ENCODE measurements around the gene DNAJC5.
"Not testable (repeated sequence)": the region's sequence is repeated elsewhere in the genome, so short reads cannot be mapped to it uniquely, and the experiment has no call there.

DNAJC5 gene

DNA sequence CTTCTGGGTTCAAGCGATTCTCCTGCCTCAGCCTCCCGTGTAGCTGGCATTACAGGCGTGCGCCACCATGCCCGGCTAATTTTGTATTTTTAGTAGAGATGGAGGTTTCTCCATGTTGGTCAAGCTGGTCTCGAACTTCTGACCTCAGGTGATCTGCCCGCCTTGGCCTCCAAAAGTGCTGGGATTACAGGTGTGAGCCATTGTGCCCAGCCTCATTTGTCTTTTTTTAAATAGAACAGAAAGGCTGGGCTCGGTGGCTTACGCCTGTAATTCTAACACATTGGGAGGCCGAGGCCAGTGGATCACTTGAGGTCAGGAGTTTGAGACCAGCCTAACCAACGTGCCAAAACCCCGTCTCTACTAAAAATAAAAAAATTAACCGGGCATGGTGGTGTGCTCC lies 27.9 kb upstream of the DNAJC5 start:
- Mint-ChIP-seq H3K36me3 (peaks cover 22 to 28% of the 10 kb centered on the region in 2 donors), H3K4me1 (peaks cover 21 to 28% of the 10 kb centered on the region in 2 donors), H3K4me3 (peak overlapping the region in 1 of 2 donors; percentile 39)
- not testable (repeated sequence) for H3K27ac Mint-ChIP-seq; ATAC-seq (replicated peaks); H3K9me3 Mint-ChIP-seq; H3K27me3 Mint-ChIP-seq; DNase-seq

DNA sequence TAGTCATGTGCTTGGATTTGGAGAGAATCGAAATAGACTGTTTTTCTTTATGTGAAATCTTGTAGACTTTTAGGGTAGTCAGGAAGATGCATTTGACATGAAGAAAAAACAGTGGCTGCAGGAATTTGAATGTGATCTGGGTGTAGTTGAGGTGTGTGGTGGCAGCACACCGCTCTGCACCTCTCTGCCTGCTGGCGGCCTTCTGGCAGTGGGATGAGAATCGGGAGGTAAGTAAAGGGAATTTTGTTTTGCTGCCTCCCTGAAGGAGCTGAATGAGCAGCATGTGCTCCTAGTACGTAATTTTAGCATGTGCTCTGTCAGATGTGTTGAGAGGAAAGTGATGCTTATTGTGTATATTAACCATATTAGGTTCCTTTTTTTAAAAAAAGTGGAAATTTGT lies 26.7 kb upstream of the DNAJC5 start:
- DNase-seq (no peak), ATAC-seq (replicated peaks) (no peak)
- no peak overlapping the region for H3K4me3 Mint-ChIP-seq
- no peaks in the 10 kb centered on the region for H3K9me3 Mint-ChIP-seq
- H3K27ac Mint-ChIP-seq = no peak overlapping the region
- no peaks in the 10 kb centered on the region for H3K27me3 Mint-ChIP-seq
- H3K4me1 Mint-ChIP-seq = peaks cover 17 to 25% of the 10 kb centered on the region in 2 donors
- peaks cover 18 to 29% of the 10 kb centered on the region in 2 donors for H3K36me3 Mint-ChIP-seq

DNA sequence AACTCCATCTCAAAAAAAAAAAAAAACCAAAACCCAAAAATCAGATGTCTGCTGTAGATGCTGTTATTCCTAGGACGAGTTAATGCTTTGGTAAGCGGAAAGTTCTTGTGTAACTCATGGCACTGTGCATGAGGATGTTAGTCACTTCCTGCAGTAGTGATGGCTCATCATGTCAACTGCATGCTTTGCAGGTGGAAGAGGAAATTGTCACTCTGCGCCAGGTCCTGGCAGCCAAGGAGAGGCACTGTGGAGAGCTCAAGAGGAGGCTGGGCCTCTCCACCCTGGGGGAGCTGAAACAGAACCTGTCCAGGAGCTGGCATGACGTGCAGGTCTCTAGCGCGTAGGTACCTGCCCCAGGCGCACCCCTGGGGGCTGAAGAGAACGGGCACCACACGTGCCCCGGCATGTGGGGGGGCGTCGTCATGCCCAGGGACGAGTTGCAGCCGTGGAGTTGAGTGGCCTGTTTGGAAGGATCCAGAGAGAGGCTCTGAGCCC lies 21.4 kb upstream of the DNAJC5 start:
- DNase-seq = no peak
- Mint-ChIP-seq H3K4me1 (peaks cover 0 to 4% of the 10 kb centered on the region in 2 donors), H3K4me3 (no peak overlapping the region), H3K27me3 (no peaks in the 10 kb centered on the region), H3K36me3 (peaks cover 31 to 44% of the 10 kb centered on the region in 2 donors), H3K27ac (no peak overlapping the region), H3K9me3 (no peaks in the 10 kb centered on the region)
- ATAC-seq (replicated peaks) = no peak

DNA sequence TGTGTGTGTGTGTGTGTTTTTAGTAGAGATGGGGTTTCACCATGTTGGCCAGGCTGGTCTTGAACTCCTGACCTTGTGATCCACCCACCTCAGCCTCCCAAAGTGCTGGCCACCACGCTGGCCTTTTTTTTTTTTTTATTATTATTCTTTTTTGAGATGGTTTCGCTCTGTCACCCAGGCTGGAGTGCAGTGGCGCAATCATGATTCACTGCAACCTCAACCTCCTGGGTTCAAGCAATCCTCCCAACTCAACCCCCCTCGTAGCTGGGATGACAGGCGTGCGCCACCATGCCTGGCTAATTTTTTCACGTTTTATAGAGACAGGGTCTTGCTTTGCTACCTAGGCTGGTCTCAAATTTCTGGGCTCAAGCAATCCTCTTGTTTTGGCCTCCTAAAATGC lies 20.7 kb upstream of the DNAJC5 start:
- ATAC-seq (replicated peaks); H3K4me1 Mint-ChIP-seq; DNase-seq; H3K4me3 Mint-ChIP-seq; H3K27me3 Mint-ChIP-seq; H3K9me3 Mint-ChIP-seq; H3K27ac Mint-ChIP-seq: not testable (repeated sequence)
- peaks cover 32 to 40% of the 10 kb centered on the region in 2 donors for H3K36me3 Mint-ChIP-seq

DNA sequence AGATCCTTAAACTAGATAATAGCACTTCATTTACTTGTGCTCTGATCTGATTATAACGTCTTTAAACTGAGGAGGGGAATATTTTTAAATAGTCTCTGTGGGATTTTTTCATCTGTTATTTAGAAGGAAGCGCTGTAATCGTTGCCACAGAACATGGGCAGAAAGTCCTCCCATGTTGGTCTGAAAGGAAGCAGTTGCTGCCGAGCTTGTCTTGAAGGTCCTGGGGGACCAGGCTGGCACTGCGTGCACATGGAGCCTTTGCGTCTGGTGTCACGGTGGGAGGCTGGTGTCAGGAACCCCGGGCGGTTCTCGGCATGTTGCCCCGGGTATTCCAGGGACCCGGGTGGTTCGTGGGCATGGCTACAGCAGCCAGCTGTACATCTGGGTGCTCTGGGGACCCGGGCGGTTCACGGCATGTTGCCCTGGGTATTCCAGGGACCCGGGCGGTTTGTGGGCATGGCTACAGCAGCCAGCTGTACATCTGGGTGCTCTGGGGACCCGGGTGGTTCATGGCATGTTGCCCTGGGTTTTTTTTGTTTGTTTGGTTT lies 18.4 kb upstream of the DNAJC5 start:
- DNase-seq = no peak
- Mint-ChIP-seq H3K4me3 (no peak overlapping the region), H3K36me3 (peaks cover 26 to 38% of the 10 kb centered on the region in 2 donors), H3K4me1 (peaks cover 0 to 6% of the 10 kb centered on the region in 2 donors), H3K27ac (no peak overlapping the region), H3K9me3 (no peaks in the 10 kb centered on the region), H3K27me3 (no peaks in the 10 kb centered on the region)
- ATAC-seq (replicated peaks) = no peak

DNA sequence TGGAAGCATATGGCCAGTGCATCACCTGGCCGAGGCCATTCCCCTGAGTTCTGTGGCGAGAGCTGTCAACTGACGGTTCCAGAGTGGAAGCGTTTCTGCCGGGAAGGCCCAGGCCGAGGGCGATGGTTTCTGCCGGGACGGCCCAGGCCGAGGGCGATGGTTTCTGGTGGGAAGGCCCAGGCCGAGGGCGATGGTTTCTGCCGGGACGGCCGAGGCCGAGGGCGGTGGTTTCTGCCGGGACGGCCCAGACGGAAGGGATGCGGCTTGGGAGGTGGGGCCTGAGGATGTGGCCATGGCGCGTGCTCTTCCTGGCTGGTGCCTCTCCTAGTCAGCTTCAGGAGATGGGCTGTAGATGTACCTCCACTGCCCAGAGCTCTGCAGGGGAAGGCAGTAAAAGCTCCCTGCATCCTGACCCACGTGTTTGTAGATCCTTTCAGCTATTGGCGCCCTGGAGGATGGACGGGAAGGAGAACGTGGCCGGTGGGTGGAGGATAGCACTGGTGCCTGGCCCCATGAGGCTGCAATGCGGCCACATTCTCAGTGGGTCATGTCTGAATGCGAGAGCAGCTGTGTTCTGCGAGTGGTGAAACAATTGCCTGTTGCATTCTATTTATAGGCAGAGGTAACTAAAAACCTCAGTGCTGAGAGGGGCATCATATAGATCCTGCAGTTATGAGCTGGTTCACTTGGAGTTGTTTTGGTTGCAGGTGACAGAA lies 17.0 kb upstream of the DNAJC5 start:
- no peaks in the 10 kb centered on the region for H3K27me3 Mint-ChIP-seq
- no peak for ATAC-seq (replicated peaks)
- H3K4me1 Mint-ChIP-seq = peaks cover 0 to 6% of the 10 kb centered on the region in 2 donors
- no peak overlapping the region for H3K4me3 Mint-ChIP-seq
- peaks cover 29 to 42% of the 10 kb centered on the region in 2 donors for H3K36me3 Mint-ChIP-seq
- no peak for DNase-seq
- H3K9me3 Mint-ChIP-seq = no peaks in the 10 kb centered on the region
- no peak overlapping the region for H3K27ac Mint-ChIP-seq

DNA sequence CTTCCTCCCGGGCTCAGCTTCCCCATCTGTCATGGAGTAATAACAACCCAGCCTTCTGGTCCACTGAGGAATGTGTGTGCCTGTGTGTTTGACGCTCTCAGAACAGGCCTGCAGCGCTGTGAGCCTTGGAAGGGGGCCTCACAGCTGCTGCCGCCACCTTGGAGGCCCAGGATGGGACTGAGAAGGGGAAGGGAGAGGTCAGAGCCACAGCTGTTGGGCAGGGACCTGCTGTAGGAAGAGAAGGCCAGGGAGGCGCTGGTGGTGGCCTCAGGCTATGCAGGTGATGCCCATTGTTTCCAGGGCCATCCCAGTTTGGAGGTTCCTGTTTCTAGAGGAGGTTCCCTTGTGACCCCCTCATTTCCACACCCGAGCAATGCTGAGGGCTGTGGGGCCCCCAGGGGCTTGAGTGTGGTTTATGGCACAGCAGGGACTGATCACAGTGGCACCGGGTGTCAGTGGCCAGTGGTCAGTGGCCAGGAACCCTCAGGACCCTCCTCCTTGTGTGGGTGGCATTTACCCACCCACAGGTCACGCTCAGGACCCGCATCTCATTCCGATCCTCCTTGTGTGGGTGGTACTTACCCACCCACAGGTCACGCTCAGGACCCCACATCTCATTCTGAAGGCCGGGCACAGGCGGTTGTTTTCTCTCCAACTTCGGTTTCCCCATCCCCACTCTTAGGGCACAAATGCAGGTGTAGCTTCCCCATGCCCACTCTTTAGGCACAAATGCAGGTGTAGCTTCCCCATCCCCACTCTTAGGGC lies 15.8 kb upstream of the DNAJC5 start:
- H3K36me3 Mint-ChIP-seq = peaks cover 27 to 43% of the 10 kb centered on the region in 2 donors
- ATAC-seq (replicated peaks) (no peak), DNase-seq (no peak)
- H3K27me3 Mint-ChIP-seq = no peaks in the 10 kb centered on the region
- H3K4me1 Mint-ChIP-seq = peaks cover 0 to 4% of the 10 kb centered on the region in 2 donors
- no peak overlapping the region for H3K27ac Mint-ChIP-seq
- H3K9me3 Mint-ChIP-seq = no peaks in the 10 kb centered on the region
- H3K4me3 Mint-ChIP-seq = no peak overlapping the region

DNA sequence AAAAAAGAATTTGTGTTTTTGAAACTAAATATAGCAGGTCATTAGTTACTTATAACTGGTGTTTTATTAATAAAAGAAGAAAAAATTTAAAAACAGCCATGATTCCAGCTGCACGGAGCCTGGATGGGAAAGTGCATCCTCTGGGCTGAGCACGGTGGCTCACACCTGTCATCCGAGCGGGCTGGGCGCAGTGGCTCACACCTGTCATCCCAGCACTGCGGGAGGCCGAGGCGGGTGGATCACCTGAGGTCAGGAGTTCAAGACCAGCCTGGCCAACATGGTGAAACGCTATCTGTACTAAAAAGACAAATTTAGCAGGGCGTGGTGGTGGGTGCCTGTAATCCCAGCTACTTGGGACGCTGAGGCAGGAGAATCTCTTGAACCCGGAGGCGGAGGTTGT lies 14.0 kb upstream of the DNAJC5 start:
- DNase-seq; H3K4me3 Mint-ChIP-seq; H3K27me3 Mint-ChIP-seq; H3K9me3 Mint-ChIP-seq; ATAC-seq (replicated peaks): not testable (repeated sequence)
- peak overlapping the region; percentile 31 for H3K27ac Mint-ChIP-seq
- H3K4me1 Mint-ChIP-seq = peaks cover 14 to 15% of the 10 kb centered on the region in 2 donors
- H3K36me3 Mint-ChIP-seq = peaks cover 28 to 46% of the 10 kb centered on the region in 2 donors

DNA sequence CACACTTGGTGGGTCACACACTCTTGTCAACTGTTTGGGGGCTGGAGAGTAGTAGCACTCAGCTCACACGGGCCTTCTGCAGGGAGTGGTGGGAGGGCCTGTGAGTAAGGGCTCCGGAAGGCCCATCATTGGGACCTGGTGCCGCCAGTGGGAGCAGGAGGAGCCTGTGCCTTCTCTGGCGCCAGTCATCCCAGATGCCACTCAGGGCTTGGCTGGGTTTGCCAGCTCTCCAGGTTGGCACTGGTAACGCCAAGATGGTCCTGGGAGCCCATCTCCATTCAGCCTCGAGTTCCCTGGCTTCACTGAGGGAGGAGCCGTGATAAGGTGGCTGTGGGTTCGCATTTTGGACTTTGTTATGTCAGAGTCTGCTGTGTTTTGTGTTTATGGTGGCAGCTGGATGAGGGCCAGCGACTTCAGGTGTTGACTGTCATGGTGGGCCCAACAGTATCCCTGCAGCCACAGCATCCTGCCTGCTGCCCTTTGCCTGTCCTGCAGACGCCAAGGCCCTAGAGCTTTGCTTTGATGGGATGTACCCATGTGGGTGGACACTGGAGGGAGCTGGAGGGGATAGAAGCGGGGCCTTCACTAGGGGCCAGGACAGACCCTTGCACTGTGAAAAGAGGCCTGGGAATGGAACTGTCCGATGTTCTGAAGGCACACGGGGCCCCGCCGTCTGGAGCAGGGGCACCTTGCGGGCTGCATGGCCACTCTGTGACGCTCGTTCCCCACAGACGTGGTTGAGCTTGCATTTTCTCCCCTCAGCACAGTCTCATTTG lies 13.3 kb upstream of the DNAJC5 start:
- Mint-ChIP-seq H3K9me3 (no peaks in the 10 kb centered on the region), H3K27me3 (no peaks in the 10 kb centered on the region), H3K4me3 (no peak overlapping the region), H3K4me1 (peaks cover 14 to 17% of the 10 kb centered on the region in 2 donors), H3K36me3 (peaks cover 23 to 40% of the 10 kb centered on the region in 2 donors), H3K27ac (no peak overlapping the region)
- DNase-seq (no peak), ATAC-seq (replicated peaks) (no peak)

DNA sequence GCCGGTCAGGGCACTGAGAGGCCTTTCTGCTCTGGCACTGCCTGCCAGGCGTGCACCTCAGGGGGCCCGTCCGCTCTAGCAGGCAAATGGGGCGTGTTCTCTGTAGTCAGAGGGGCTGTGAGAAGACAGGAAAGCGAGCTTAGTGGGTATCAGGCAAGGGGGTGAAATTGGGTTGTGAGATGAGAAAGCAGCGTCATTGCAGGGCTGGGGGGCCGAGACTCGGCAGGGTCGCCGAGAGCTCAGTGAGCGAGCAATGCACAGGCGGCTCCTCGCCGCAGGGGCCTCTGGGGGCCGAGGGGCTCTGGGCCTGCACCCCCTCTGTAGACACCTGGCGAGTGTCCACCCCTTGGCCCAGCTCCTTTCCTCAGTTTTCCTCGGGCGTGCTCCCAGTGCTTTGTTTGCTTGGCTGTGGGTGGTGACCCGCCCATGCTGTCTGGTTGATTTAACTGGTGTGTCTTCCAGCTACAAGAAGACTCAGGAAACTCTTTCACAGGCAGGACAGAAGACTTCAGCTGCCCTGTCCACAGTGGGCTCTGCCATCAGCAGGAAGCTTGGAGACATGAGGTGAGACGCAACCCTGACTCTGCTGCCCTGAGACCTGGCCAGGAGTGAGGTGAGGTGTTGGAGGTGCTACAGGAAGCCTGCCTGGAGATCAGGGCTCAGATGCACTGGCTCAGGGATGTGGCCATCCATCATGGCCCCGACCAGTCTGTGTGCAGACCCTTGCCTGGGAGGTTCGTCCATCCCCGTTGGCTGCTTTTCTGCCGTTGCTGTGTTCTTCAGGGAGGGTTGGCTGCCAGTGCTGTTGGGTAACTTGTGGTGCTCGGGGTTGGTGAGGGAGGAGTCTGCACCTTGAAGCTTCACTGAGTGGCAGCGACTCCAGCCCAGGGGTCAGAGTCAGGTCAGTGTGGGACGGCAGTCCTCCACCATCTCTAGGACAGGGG lies 12.4 kb upstream of the DNAJC5 start:
- H3K9me3 Mint-ChIP-seq = no peaks in the 10 kb centered on the region
- peaks cover 30 to 48% of the 10 kb centered on the region in 2 donors for H3K36me3 Mint-ChIP-seq
- ATAC-seq (replicated peaks) (no peak), DNase-seq (no peak)
- peaks cover 15 to 17% of the 10 kb centered on the region in 2 donors for H3K4me1 Mint-ChIP-seq
- no peak overlapping the region for H3K27ac Mint-ChIP-seq
- no peaks in the 10 kb centered on the region for H3K27me3 Mint-ChIP-seq
- no peak overlapping the region for H3K4me3 Mint-ChIP-seq

DNA sequence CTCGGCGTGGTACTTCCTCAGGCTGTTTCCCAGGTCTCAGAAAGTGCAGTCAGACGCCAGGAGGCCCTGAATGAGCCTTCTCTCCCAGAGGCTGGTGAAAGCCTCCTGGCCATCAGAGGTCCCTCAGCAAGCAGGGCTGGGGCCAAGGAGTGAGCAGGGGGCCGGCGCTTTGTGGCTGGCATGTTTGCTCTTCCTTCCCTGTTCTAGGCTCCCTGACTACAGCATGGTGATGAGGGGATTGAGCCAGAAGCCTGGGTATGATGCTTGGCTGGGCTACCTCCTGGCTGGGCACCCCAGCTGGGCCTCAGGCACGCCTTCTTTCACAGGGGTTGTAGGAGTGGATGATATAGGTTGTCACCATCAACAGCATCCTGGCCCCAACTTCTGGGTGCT lies 11.7 kb upstream of the DNAJC5 start:
- Mint-ChIP-seq H3K27me3 (no peaks in the 10 kb centered on the region), H3K9me3 (no peaks in the 10 kb centered on the region), H3K4me1 (peaks cover 15 to 17% of the 10 kb centered on the region in 2 donors), H3K4me3 (no peak overlapping the region), H3K36me3 (peaks cover 30 to 46% of the 10 kb centered on the region in 2 donors), H3K27ac (no peak overlapping the region)
- DNase-seq = no peak
- ATAC-seq (replicated peaks) = no peak

DNA sequence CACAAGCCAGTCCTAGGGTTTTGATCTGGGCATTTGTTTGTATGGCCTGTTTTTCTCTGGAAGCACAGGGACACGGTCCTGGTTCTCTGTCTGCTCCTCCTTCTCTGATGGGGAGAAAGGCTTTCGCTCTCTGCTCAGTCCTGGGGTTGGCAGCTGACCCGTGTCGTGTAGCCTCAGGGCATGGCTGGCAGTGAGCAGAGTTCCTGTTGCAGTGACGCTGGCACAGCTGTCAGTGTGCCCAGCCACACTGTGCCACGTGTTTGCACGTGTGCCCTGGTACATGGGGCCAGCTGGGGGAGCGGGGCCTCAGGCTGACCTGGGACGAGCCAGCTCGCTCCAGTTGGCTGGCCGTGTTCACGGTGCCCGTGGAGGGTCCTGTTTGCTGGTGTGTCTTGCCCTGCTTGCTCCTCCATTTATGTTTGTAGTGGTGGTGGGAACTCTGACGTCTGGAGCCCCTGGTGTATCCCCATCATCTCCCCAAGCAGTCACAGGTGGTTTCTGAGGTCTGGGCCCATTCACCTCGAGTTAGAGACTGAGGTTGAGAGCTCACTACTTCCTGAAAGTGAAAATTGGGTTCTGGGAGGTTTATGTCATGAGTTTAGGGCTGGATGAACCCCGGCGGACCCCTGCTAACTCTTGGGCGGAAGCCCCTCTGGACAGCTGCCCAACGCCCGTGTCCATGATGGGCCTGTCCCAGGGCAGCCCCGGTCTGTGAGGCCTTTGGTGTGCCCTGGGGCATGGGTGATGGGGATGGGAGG lies 10.2 kb upstream of the DNAJC5 start:
- Mint-ChIP-seq H3K36me3 (peaks cover 27 to 49% of the 10 kb centered on the region in 2 donors), H3K27ac (no peak overlapping the region)
- ATAC-seq (replicated peaks) = peak; percentile 16 to 27

More for the DNA sequence above, 10.2 kb upstream of the DNAJC5 start:
- no peaks in the 10 kb centered on the region for H3K9me3 Mint-ChIP-seq
- H3K4me1 Mint-ChIP-seq = peaks cover 13 to 17% of the 10 kb centered on the region in 2 donors
- no peak overlapping the region for H3K4me3 Mint-ChIP-seq
- no peak for DNase-seq
- no peaks in the 10 kb centered on the region for H3K27me3 Mint-ChIP-seq
